ENCODE measurements around the gene DCLRE1A. TPM values are rescaled to one million over a fixed set of nuclear protein-coding genes. Genes with fewer than 3 reads are reported as not detected.

The DCLRE1A gene
- total RNA-seq, 4 donors from 2014 or later = 4.2 to 9.8 (median 6.2) TPM

- Histone ChIP-seq H3K36me3 (peaks cover 5 to 34% of the 10 kb centered on the region in 2 donors), H3K27me3 (no peaks in the 10 kb centered on the region), H3K9me3 (no peaks in the 10 kb centered on the region), H3K4me3 (no peak overlapping the region), H3K27ac (no peak overlapping the region), H3K4me1 (peaks cover 13 to 41% (median 14%) of the 10 kb centered on the region in 3 donors)
- no peak for TF ChIP-seq EP300 (IDR thresholded peaks at IDR 0.05)
- no peak for TF ChIP-seq CTCF (IDR thresholded peaks at IDR 0.05)
- no peak for TF ChIP-seq POLR2A (IDR thresholded peaks at IDR 0.05)
- TF ChIP-seq POLR2AphosphoS5 (IDR thresholded peaks at IDR 0.05) = no peak
- ATAC-seq = no peak
- 41 to 75% methylated on average over 2 of the region's 2 CpGs for WGBS, 2 donors (ENCODE audit: low coverage in 1 of 2)
These were observed 4.7 kb upstream of the DCLRE1A start for GRCh38 chr10:113858541-113858940.

GRCh38 chr10:113857210-113857609 is 3.3 kb upstream of the DCLRE1A start:
- Histone ChIP-seq H3K4me1 (peaks cover 13 to 54% (median 14%) of the 10 kb centered on the region in 3 donors), H3K27ac (no peak overlapping the region), H3K36me3 (peaks cover 5 to 34% of the 10 kb centered on the region in 2 donors), H3K4me3 (peak overlapping the region in 1 of 2 donors; percentile 66), H3K9me3 (no peaks in the 10 kb centered on the region), H3K27me3 (no peaks in the 10 kb centered on the region)
- ATAC-seq = no peak
- TF ChIP-seq CTCF (IDR thresholded peaks at IDR 0.05) = no peak
- TF ChIP-seq EP300 (IDR thresholded peaks at IDR 0.05) = no peak

- TF ChIP-seq EP300 (IDR thresholded peaks at IDR 0.05) (no peak), POLR2AphosphoS5 (IDR thresholded peaks at IDR 0.05) (no peak), POLR2A (IDR thresholded peaks at IDR 0.05) (no peak), CTCF (IDR thresholded peaks at IDR 0.05) (no peak)
- no peak overlapping the region for H3K27ac ChIP-seq
- no peaks in the 10 kb centered on the region for H3K27me3 ChIP-seq
- ATAC-seq = no peak
- H3K4me1 ChIP-seq = peaks cover 13 to 61% (median 14%) of the 10 kb centered on the region in 3 donors
- no peaks in the 10 kb centered on the region for H3K9me3 ChIP-seq
- peaks cover 5 to 30% of the 10 kb centered on the region in 2 donors for H3K36me3 ChIP-seq
- WGBS, 2 donors (ENCODE audit: low coverage in 1 of 2) = 50 to 60% methylated on average over 1 of the region's 1 CpG
- peak overlapping the region in 1 of 2 donors; percentile 66 for H3K4me3 ChIP-seq
These were observed 2.7 kb upstream of the DCLRE1A start for GRCh38 chr10:113856563-113856962.

- WGBS, 2 donors (ENCODE audit: low coverage in 1 of 2) = 0 to 1% methylated on average over 9 to 13 of the region's 62 CpGs
- no peaks in the 10 kb centered on the region for H3K9me3 ChIP-seq
- H3K36me3 ChIP-seq = peaks cover 3 to 14% of the 10 kb centered on the region in 2 donors
- ATAC-seq = peak; percentile 72
- peak overlapping the region; percentile 82 to 95 (median 92) for H3K27ac ChIP-seq
- no peak for TF ChIP-seq POLR2AphosphoS5 (IDR thresholded peaks at IDR 0.05)
- peak; percentile 33 to 38 for TF ChIP-seq POLR2A (IDR thresholded peaks at IDR 0.05)
- peak in 3 of 4 experiments; percentile 7 to 30 (median 16) for TF ChIP-seq CTCF (IDR thresholded peaks at IDR 0.05)
- peak overlapping the region; percentile 66 to 69 for H3K4me3 ChIP-seq
- no peaks in the 10 kb centered on the region for H3K27me3 ChIP-seq
- peaks cover 13 to 73% (median 14%) of the 10 kb centered on the region in 3 donors for H3K4me1 ChIP-seq
These were observed 1.1 kb upstream of the DCLRE1A start for GRCh38 chr10:113854761-113855588.

- Histone ChIP-seq H3K4me1 (peaks cover 13 to 70% (median 14%) of the 10 kb centered on the region in 3 donors), H3K4me3 (peak overlapping the region; percentile 66 to 69), H3K27me3 (no peaks in the 10 kb centered on the region), H3K36me3 (peaks cover 0 to under 1% of the 10 kb centered on the region in 2 donors), H3K27ac (peak overlapping the region; percentile 82 to 95 (median 92)), H3K9me3 (no peaks in the 10 kb centered on the region)
- WGBS, 2 donors (ENCODE audit: low coverage in 1 of 2) = 23 to 37% methylated on average over 8 to 10 of the region's 10 CpGs
- TF ChIP-seq EP300 (IDR thresholded peaks at IDR 0.05) (no peak), CTCF (IDR thresholded peaks at IDR 0.05) (no peak), POLR2A (IDR thresholded peaks at IDR 0.05) (no peak), POLR2AphosphoS5 (IDR thresholded peaks at IDR 0.05) (no peak)
- ATAC-seq = peak; percentile 32
These were observed 287 bp downstream of the DCLRE1A start for GRCh38 chr10:113853578-113854012.

Data from gastroesophageal sphincter (tissue), 4 donors.